ENCODE data around the gene CHAD. TPM values are rescaled to one million over a fixed set of nuclear protein-coding genes. Genes with fewer than 3 reads are reported as not detected.
A peak's percentile ranks its signal among the peaks of the same experiment; 100 is the strongest.
"Not testable (repeated sequence)": the region's sequence is repeated elsewhere in the genome, so short reads cannot be mapped to it uniquely, and the experiment has no call there.

The CHAD gene
- polyA plus RNA-seq, 10 donors = 2.1 to 9.2 (median 5.1) TPM

DNA sequence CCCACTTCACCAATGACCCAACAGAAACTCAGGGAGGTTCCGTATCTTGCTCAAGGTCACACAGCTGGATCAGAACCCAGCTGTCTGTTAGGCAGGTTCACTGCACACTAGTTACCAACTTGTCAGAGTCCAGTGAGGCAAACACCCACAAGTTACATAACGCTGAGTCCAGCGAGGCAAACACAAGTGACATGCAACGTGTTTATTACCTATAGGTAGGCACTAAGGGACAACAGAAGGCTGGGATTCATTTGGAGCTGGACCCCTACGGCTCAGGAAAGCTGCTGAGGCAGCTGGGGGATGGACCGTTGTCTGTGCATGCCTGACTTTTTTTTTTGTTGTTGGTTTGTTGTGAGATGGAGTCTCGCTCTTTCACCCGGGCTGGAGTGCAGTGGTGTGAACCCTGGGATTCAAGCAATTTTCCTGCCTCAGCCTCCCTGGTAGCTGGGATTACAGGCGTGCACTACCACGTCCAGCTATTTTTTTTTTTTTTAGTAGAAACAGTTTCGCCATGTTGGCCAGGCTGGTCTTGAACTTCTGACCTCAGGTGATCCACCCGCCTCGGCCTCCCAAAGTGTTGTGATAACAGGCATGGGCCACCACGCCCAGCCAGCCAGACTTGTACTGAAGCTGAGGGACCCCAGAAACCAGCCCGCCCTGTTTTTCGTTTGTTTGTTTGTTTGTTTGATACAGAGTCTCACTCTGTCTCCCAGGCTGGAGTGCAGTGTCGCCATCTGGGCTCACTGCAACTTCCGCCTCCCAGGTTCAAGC, 8.1 kb upstream of the CHAD start:
- no peak for DNase-seq

DNA sequence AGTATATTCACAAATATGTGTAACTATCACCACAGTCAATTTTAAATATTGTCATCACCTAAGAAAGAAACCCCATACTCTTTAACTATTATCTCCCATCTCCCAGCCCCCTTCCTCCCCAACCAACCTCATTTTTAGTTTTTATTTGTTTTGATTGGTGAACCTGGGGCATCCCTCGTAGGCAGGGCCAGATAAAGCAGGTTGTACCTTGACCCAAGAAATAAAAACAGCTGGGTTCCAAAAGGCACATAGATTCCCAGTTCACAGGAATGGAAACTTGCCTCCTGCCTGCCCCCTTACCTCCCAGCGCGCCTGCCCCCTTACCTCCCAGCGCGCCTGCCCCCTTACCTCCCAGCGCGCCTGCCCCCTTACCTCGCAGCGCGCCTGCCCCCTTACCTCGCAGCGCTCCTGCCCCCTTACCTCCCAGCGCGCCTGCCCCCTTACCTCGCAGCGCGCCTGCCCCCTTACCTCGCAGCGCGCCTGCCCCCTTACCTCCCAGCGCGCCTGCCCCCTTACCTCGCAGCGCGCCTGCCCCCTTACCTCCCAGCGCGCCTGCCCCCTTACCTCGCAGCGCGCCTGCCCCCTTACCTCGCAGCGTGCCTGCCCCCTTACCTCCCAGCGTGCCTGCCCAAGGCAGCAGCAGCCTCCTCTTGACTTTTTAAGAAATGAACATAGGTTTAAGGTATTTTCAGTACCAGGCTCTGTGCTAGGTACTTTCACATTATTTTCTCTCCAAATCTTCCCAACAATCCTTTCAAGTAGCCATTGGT, 7.3 kb upstream of the CHAD start:
- DNase-seq = not testable (repeated sequence)

DNA sequence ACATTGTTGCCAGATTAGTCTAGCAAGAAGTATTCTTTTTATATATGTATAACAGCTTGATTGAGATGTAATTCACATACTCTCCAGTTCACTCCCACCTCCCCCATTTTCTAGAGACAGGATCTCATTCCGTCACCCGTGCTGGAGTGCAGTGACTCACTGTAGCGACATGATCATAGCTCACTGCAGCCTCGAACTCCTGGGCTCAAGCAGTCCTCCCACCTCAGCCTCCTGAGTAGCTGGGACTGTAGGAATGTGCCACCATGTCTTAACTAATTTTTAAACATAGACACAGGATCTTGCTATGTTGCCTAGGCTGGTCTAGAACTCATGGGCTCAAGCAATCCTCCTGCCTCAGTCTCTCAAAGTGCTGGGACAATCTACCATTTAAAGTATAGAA, 6.7 kb upstream of the CHAD start:
- DNase-seq = no peak

DNA sequence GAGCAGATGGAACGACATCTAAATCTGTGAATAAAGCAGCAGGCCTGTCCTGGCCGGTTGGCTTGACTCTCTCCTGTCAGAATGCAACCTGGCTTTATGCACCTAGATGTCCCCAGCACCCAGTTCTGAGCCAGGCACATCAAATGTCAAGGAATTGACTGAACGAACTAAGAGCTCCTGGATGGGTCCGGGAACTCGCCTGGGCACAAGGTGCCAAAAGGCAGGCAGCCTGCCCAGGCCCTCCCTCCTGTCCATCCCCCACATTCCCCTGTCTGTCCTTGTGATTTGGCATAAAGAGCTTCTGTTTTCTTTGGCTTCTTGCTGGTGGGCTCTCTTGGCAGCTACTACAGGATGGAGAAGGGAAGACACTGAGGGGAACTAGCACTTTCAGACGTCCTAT, 5.8 kb upstream of the CHAD start:
- no peak for DNase-seq

DNA sequence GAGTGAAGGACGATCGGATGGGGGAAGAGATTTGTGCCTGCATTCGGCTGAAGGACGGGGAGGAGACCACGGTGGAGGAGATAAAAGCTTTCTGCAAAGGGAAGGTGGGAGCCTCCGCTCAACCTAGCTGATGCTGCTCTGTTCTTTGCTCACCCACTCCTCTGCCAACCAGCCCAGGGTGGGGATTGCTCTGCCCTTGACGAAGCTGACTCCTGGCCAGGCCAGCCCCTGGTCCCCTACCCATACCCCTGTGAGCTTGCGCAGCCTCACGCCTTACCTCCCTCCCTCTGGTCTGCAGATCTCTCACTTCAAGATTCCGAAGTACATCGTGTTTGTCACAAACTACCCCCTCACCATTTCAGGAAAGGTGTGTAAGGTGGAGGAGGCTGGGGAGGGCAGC, 5.2 kb upstream of the CHAD start:
- no peak for DNase-seq

DNA sequence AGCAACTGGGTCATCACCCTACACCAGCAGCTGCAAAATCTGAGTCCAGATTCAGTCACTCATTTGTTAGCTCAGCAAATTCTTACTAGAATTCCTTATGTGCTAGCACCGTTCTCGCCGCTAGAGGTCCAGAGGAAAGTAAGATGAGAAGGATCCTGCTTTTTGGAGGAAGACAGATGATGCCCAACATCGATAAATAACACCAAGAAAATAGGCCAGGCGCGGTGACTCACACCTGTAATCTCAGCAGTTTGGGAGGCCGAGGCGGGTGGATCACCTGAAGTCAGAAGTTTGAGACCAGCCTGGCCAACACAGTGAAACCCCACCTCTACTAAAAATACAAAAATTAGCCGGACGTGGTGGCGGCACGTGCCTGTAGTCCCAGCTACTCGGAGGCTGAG, 4.1 kb upstream of the CHAD start:
- peak in 2 of 3 donors; percentile 34 to 53 for DNase-seq

DNA sequence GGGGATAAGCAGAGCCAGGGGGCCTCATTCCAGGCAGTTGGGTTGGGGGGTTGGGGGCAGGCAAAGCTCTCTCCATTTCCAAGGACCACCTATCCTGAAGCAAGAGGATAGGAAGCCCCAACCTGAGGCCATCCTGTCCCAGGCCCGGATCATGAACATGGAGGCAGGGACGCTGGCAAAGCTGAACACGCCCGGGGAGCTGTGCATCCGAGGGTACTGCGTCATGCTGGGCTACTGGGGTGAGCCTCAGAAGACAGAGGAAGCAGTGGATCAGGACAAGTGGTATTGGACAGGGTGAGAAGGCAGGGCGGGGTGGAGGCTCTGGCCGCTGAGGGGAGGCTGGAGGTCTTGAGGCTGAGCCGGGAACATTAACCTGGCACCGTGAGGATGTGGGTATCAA, 3.6 kb upstream of the CHAD start:
- DNase-seq = no peak

DNA sequence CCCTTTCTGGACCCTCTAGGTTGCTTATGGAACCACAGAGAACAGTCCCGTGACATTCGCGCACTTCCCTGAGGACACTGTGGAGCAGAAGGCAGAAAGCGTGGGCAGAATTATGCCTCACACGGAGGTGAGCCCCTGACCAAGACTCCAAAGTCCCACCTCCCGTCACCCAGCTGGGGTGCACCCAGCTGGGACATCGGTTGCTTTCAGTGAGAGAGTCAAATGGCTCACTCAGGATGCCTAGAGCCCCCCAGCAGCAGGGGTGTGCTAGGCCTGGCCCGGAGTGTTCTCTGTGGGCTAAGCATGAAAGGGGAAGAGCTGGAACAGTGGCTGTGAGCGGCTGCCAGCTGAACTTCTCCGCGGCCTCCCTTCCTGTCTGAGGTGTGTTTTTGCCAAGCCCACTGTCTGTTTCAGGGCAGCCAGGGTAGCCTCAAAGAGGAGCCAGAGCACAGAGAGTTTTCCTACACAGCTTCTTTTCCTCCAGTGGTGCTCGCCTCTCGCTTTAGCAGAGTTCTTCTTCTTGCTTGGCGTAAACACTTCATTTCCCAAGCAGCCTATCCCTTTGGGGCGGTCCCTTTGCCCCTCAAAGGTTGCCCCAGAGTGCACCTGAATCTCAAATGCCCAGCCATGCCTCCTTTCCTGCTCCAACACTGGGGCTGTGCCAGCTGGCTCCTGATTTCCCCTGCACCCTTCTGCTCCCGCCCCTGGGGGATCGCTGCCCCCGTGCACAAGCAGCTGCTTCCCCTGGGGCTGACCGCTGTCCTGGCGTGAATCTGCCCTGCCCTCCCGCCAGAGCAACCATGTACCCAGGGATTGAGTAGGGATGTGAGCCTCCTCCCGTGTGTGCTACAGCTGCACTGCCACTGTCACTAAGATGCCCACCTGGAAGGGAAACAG, 2.6 kb upstream of the CHAD start:
- DNase-seq = peak in 2 of 3 donors; percentile 51 to 67

DNA sequence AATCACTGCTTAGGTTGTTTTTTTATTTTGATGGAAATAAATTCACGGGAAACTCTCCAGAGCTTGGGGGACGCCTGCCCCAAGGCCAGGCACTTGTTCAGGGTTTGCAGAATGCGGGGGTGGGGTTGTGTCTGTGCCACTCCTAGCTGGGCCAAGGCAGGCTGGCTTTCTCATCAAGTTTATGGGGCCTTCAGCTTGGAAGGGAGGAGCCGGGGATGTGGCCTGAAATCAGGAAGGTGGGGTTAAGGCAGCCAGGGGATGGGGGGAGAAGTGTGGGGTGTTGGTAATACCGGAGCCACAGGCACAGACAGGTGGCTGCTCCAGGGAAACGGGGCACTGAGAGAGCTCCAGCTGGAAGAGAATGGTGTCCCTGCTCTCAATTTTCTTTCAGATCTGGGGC, 1.7 kb upstream of the CHAD start:
- DNase-seq = peak in 1 of 3 donors; percentile 58

DNA sequence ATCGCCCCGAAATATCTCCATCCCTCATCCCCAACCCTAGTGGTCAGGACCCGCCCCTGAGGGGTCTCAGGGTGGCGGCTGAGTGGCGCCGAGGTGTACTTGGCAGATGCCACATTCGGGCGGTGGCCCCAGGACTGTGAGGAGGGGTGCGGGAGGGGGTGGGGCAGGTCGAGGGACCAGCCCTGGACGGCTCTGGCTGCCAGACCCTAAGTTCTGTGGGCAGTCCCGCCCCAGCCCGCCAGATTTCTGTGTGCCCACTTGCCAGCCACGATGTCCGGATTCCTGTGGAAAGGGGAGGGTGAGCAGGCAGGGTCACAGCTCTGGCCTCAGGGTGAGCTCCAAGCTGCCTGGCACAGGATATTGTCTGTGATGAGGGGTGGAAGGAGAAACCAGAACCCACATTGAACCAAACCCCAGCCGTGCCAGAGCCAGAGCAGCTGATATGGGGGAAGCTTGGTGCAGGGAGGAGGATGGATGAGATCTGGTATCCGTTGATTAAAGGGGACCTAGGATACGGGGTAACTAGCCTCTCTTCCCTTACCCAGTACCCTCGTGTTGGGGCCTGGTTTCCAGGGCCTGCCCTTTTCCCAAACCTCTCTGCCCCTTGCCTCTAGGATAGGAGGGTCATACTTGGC, 1.1 kb upstream of the CHAD start:
- peak in 1 of 3 donors; percentile 22 for DNase-seq

DNA sequence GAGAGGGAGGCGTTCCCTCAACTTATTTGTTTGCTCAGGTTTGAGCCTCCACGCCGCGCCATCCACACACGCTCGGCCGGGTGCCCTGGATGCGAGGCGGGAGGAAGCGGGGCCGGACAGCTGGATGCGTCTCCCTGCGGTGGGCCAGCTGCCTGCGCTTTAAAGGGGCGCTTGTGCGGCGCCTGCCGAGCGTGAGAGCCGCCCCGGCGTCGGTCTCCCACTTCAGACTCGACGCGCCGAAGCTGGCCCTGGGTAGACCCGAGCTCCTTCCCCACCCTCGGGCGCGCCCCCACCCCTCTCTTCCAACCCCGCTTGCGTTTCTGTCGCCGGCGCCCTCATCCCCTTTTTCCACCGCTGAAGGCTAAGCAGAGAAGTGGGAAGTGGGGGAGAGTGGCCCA, 527 bp upstream of the CHAD start:
- peak in 1 of 3 donors; percentile 65 for DNase-seq

DNA sequence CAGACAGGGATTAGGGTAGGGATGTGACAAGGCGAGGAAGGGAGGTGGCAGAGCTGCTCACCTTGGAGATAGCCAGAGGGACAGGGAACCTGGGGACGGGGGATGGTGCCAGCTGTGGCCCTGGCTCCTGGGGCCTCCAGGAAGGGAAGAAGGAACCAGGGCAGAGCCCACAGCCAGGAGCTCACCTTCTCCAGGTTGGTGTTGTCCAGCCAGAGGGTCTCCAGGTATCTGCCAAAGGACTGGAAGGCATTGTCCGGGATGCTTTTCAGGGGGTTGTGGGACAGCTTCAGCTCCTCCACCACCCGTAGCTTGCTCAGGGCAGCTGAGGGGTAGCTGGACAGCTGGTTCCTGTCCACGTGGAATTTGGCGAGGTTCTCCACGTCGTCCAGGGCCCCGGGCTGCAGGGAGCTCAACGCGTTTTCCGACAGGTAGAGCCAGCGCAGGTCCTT, 801 bp downstream of the CHAD start:
- peak in 1 of 3 donors; percentile 23 for DNase-seq

DNA sequence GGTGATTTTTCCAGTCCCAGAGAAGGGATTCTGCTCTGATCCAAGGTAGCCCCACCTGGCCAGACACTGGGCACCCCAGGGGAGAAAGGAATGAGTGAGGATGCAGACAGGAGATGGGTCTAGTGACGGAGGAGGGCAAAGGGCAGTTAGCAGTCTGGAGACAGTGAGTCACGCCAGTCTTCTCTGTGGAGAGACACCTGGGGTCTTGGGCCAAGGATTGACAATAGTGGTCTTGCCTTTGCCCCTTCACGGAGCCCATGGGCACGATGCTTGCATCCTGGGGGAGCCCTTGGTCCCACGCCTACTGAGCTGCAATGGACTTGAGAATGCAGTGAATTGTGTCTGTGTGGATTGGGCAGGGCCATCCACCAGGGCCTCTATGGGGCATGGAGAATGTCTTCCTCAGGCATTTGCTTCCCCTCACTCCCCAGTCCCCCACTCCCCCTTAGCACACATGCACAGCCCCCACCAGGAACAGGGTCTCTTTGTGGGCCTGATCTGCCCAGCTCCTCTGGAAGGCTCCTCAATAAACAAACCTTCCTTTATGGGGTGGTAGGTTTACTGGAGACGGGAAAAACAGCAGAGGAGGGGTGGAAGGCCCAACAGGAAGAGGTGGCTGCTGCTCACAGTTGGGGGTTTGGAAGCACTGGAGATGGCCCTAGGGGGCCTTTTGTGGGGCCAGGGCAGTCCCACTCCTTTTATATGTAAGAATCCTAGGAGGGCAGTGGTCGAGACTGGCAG, 1.4 kb downstream of the CHAD start:
- no peak for DNase-seq

DNA sequence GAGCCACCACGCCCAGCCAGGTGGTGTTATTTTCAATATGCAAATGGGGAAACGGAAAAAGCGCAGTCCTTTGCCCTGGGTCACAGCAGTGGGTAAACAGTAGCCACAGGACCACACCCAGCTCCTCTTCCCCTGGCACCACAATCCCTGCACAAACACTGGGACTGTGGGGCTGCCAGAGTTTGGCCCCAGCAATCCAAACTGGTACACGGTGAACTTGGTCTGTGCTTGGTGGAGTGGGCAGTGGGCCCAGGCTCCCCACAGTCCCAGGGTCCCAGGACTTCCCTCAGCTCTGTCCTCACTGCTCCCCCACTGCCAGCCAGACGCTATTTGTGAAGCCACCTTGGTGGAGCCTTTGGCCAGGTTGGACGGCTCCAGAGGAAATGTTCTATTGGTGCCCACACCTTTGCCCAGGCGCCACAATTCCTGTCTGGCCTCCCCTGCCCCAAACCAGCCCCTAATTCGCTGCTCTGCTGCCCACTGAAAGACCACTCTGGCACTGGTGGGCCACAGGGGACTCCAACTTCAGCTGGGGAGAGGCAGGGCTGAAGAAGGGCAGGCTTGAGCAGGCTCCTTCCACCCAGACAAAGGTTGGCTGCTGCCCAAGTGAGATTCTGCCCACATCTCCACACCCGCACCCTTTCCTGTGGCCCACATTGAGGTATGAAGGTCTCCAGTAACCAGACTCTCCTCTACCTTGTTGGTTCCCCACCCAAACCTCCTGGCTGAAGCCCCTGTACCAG, 2.1 kb downstream of the CHAD start:
- no peak for DNase-seq

DNA sequence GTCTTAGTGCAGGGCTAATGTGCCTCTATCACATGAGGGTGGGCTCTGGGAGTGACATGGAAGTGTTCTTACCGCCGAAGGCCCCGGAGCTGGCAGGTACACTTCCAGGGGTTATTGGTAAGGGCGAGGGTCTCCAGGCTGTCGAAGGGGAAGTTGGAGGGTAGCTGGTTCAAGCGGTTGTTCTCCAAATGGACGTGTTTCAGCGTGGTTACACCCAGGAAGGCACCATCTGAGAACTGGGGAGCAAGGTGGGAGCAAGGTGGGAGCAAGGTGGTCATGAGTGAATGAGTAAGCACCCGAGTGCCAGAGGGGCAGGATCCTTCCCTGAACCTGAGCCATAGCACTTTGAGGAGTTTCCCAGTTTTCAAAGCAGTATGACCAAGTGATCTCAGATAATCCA, 3.0 kb downstream of the CHAD start:
- no peak for DNase-seq

DNA sequence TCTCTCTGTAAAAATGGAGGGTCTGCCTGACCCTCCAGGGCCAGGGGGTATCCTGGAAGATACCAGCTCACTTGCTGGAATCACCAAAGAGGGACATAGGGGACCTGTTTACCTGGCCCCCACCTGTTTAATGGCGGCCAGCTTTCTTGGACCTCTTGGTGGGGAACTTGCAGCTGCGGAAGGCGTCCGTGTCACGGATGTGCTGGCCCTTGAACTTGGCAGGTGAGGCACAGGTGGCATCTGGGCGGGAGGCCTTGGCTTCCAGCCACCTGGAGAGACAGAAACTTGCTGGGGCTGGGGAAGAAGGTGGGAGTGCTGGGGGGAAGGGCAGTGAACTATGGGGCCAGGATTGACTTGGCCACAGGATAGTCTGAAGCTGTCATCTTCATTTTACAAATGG, 3.5 kb downstream of the CHAD start:
- DNase-seq = no peak

DNA sequence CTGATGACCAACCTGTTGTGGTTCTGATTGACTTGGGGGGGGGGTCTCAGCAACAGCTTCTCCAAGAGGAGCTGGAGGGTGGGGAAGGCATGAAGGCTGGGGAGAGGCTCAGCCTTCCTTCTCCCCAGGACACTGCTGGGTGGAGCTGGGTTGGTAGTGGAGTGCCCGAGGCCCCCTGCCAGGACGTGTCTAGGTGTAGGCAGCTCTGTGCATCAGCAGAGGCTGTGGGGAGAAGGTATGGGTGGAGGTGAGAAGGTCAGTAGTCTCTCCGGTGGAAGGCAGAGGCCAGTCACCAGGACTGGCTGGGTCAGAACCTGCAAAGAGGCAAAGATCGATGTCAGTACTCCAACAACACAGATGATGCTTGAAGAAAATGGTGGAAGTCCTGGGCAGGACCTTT, 3.9 kb downstream of the CHAD start:
- DNase-seq = no peak

DNA sequence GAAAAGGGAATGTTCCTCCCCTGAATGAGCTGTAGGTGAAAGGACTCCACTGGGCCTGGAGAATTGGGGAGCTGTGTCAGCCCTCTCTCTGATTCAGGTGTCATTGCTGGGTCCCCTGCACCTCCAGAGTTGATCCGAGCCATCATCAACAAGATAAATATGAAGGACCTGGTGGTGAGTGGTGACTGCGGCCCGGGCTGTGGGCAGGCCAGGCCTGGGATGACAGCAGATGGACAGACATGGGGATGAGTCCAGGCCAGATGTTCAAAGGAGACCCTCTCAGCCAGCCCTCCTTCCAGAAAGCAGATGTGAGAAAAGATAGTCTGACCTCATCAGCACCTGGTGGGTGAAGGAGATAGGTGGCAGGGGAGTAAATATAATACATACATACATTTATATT, 4.6 kb downstream of the CHAD start:
- DNase-seq = no peak

DNA sequence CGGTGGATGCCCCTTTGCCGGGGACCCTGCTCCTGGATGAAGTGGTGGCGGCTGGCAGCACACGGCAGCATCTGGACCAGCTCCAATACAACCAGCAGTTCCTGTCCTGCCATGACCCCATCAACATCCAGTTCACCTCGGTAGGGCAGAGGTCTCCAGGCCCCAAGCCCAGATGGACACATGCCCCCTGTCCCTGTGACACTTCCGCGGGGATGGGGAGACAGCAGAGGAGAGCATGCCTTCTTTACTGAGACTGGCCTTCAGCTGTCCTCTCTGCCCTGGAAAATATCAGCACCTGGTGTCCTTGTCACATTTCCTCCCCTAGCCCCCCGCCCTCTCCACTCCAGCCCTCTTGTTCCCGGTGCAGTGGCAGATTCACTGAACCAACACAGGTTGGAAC, 6.2 kb downstream of the CHAD start:
- no peak for DNase-seq

DNA sequence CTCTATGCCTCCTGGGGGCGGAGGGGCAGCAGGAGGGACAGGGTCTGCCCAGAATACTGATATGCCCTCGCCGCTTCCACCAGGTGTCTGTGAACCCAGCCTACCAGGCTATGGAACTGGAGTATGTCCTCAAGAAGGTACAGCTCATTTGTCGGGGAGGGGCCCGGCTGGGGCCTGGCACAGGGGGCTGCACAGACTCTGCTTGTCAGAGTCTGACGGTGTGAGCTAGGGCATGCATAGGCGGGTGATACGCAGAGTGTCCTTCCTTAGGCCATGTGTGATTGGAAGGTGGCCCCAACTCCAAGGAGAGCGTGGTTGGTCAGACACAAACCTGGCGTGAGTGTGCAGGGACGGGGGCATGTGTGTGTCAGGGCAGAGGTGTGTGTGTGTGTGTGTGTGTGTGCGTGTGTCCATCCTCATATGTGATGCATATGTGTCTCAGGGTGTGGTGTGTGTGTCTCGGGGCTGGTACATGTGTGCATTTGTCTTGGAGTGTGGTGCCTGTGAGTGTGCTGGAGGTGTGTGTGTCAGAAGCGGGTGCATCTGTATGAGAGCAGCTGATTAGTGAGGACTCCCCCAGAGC, 7.0 kb downstream of the CHAD start:
- no peak for DNase-seq

Data from muscle of back (tissue), 11 donors.